NCI-H1417 (cell line): Measurements from ENCODE around the gene EIF2D.

ENCODE experiments used
- DNase-seq, 3 experiments: peaks; one replicate each; lab custom pipeline; 2025; lab: John Stamatoyannopoulos, UW

EIF2D gene

DNA sequence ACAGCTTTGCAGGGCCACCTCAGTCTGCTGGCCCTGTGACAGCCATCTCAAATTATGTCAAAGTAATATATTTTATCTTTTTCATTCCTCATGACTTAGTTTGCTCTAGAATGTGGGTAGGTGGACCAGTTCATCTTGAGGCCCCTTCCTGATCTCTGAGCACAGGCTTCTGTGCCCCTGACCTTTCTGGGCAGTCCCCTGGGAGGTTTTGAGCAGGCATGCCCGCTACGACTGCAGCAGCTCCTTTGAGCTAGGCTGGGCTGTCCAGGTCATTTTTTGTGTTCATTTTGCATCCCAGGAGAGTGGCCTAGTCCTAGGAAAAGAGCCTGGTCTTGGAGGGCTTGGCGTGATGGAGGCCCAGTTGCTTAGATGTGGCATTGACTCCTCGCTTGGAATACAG, 42.7 kb downstream of the EIF2D start:
- no peak for DNase-seq

DNA sequence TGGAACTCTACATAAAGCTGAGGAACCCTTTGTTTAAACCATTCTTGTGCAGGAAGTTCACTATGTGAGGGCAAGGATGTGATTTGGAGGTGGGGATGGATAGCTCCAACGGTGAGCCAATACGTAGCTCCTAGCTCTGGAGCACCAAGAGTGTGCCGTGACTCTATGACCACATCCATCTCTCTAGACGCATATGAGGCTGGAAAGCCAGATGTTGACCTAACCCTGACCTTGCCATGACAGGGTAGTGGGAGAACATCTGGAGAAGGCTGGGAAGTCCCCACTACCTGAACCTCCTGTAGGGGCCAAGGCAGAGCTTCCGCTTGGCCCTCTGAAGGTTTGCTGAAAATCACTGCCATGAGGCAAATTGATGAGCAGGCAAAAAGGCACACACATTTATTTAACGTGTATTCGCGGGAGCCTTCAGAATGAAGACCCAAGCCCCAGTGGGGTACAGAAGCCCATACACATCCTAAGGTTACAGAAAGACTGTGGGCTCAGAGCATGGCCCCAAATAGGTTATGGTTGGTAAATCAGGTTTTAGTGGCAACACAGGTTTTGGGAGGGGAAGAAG, 43.4 kb downstream of the EIF2D start:
- DNase-seq, result no peak

DNA sequence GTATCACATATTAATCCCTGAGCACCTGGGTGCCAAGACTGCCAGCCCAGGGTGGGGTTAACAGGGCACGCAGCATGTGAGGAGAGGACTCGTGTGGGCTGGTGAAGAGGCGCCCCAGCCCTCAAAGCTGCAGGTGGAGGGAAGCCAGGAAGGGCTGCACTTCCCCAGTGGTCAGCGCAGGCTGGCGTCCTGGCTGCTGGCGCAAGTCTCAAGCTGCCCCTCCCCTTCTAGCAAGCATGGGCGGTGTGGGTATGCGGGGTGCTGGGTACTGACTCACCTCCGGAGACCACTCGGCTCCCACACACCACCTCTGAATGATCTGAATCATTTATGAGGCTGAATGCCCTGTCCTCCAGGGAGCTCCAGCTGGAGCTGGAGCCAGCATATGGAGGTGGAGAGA, 44.0 kb downstream of the EIF2D start:
- DNase-seq, result no peak

DNA sequence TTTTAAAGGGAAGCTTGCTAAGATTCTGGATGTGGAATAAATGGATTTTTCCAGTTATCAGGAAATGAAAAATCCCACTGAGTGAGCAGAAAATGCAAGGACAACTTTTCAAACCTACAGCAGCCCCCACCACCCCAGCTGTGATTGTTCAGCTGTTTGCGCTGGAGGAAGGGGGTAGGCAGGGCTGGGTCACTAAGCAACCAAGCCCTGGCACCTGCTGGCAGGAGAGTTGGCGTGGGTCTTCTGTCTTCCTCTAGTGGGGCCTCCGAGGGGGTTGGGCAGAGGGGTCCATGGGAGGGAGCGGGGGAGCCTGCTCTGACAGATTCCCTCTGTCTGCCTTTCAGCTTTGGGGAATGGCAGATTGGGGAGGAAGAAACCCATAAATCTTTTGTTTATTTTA, 45.3 kb downstream of the EIF2D start:
- DNase-seq, result peak in 2 of 3 experiments; percentile 74 to 90

DNA sequence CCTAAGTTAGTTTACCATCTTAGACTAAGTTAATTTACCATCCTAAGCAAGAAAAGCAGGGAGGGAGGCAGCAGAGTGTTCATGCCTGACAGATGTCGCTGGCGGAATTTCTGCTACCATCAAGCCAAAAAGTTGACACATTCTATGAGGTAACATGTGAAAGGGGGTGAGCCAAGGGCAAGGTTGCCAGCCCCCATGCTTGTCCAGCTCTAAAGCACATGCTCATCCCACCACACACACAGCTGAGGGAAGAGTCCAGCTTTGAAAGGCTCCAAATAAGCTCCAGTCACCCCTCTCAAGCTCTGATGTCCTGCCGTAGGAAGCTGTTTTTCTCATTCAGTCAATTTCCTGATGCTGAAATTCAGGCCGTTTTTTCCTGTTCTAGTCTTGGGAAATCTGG, 46.3 kb downstream of the EIF2D start:
- no peak for DNase-seq

DNA sequence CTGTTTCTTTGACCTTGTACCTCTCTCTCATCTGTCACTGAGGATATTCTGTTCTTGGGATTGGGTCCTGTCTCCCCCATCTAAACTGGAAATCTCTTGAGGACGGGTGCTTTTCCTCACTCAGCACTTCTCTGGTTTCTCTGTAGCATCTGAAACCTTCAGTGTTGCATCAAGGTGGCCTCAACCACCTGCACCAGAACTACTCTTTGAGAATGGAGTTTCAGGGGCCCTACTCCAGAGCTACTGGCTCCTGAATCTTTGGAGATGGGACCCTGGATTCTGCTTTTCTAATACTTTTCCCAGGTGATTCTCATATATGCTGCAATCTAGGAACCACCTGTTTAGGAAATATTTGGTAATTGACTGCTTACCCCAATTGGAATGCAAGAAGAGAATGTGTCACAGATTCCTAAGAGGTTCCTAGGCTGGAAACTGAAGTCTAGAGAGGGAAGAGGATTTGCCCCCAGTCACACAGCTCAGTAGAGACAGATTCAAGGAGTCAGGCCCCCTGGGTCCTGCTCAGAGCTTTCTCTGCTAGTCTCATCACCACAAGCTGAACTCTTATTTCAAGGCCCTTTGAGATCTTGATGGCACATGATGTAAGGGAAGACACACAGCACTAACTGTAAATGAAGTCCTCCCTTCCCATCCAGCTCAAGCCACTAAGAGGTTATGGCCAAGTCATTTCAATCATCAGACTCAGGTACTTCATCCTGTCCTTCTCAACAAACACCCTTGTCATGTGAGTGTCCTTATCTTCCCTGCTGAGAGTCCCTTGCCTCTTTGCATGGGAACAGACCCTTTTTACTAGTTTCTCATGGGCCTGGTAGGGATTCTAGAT, 48.7 kb downstream of the EIF2D start:
- DNase-seq, result peak in 1 of 3 experiments; percentile 41

DNA sequence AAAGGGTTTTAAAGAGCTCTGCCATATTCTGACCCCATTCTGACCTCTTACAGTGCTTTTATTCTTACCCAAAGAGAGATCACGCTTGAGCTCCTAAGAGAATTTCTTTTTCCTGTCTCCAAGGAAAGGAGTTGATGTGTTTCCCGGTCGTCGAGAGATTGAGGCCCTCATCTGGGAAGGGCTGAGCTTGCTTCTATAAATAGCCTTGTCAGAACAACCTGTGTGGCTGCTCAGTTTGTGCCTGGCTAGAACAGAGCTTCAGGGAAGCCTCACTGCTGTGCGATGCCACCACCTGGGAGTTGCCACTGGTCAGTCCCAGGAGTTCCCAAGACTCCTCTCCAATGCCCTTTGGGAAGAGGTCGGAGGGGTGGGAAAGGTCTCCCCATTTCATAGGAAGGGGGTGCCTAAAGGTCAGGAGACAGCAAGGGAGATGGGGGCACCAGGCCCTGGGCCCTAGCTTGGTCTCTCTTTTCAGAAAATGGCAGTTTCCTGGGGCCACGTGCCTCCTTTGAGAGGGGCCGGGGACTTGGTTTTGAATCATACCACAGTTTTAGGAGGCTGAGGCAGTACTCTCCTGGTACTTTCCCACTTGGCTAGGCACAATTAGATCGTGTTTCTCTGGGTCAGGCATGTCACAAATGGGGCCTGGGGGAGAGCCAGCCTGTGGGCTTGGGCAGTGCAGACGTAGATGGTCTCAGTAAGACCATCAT, 52.1 kb downstream of the EIF2D start:
- peak in 2 of 3 experiments; percentile 60 to 87 for DNase-seq

DNA sequence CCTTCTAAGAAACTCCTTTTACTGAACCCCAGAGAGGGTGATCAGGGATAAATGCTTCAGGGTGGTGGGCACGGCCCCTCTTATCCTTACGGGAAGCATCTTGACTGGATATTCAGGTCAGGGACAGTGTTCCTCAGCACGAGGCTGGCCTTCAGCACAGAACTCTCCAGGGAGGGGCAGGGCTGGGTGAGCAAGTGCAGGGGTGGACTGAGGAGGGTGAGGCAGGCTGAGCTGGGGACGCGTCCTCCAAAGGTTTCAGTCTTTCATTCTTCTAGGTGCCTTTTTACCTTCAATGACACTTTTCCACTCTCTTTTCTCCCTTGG, 52.6 kb downstream of the EIF2D start:
- DNase-seq, result no peak

DNA sequence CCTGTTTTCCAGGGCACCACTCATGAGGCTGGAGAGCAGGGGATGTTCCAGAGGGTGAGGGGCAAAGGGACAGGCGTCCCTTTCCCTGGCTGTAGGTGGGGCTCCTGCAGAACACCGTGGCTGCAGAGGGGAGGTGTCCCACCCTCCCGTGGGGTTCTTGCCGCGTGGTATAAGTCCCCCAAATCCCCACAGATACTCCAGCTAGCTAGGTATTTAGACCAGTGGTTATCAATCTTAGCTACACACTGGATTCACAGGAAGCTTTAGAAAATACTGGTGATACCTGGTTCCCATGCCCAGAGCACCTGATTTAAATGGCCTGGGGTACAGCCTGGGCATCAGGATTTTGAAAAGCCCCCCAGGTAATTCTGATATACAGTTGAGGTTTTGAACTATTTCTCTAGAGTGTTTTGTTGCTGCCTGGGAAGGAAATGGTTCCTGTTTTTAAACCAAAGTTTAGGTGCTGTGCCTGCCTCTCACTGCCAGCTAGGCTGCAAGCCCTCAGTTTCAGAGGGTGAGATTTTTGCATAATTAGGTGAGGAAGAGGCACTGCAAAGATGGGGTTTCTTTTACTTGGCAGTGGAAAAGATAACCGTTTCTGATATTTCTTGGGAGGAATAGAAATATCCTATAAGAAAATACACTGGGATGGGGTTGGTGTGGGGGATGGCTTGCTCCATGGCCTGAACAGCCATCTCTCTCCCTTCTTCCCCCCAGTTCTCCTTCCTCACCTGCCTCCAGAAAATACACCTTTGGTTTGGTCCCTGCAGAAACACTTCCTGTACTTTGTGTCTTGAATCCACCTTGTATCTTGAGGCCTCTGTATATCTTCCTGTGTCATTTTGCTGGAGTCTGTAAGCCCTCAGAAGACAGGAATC, 53.2 kb downstream of the EIF2D start:
- peak in 1 of 3 experiments; percentile 56 for DNase-seq

DNA sequence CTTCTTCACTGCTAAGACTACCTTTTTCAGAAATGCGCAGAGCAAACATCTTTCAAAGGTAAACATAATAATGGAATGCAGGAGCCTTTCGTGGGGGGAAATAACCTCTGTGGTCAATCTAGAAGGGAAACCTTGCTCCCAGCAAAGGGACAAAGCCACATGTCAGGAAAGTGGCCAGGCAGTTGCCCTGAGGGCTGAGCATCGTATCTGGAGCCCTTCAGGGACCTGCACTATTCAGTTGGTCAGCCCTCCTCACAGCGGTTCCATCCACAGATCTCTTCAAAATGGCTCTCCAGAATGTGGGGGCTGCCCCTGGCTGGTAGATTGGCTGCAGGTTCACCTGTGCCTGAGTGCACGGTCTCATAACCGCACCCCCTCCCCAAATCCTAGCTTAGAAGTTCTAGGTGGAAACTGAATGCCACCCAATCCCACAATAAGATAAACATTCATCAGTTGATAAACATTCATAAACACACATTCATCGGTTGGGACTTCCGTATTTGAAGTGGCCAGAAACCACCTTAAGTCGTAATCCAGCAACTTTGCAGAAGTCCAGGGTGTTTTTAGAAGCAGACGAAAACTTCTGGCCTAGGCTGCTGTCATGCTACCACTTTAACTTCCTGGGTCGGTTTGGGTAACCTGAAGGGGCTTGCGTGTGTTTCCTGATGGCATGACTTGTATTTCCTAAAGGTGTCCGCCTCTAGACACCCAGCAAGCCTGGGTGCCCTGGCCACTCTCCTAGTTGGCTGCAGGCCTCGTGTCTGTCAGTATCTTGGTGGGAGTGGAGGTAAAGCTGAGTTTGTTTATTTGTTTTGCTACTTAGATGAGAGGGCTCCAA, 54.4 kb downstream of the EIF2D start:
- peak in 2 of 3 experiments; percentile 30 to 68 for DNase-seq

DNA sequence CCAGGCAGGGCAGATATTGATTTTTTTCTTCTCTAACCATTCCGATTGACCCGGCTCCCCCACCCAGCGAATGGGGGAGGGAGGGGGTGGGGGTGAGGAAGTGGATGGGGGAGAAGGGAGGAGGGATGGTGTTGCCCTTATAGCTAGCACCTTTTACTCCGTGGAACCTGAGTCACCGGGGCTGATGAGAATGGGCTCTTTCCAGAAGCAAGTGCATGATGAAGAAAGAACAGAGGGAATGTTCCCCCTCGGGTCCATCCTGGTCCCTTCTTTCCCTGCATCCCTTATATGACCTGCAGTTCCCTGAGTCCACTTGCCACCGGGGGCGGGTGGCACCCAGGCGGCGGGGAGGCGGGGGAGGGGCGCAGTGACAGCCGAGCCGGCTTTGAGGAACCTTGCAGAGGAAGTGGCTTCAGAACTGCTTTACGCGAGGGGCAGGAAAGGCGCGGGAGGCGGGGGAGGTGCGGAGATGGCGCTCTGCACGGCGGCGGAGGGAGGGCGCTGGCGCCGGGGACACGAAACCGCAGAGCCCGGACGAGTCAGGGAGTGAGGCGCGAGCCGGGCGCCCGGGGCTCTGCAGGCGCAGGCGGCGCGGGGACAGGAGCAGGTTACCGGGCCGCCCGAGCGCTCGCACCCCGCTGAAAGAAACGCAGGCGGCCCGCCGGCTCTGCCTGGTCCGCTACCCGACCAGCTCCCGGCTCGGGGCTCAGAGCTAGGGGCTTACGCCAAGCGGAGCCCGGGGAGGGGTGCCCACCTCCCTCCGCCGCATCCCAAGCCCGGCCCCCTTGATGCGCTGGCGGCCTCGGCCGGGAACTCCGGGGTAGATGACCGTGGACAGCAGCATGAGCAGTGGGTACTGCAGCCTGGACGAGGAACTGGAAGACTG, 55.3 kb downstream of the EIF2D start:
- peak; percentile 84 to 90 (median 89) for DNase-seq

DNA sequence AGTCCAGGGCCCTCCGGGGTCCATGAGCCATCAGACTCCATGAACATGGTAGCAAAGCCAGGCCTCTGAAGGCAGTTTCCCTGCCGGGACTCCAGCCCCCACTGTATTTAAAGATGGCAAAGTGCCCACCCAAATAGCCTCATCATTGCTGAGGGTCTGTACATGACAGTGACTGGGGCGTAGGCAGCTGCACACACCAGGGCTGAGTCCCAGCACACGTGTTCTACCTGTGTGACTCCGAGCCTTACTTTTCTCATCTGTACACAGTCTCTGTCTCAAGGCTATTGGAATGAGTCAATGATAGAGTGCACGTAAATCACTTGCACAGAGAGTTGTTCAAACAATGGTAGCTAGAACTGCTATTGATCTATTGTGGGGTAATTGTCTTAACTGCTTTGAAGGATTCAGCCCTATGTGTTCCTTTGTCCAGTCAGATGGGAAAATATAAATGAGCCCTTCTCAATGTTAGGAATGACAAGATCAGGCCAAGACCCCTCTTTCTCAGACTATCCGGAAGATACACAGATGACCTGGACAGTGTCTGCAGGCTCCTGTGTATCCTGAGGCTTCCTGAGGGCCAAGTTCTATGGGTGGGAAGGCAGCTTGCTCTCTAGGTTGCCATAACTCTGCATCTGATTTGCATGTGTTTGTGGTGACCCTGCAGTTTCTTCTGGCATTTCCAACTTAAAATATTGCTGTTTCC, 56.1 kb downstream of the EIF2D start:
- peak; percentile 39 to 80 (median 71) for DNase-seq

DNA sequence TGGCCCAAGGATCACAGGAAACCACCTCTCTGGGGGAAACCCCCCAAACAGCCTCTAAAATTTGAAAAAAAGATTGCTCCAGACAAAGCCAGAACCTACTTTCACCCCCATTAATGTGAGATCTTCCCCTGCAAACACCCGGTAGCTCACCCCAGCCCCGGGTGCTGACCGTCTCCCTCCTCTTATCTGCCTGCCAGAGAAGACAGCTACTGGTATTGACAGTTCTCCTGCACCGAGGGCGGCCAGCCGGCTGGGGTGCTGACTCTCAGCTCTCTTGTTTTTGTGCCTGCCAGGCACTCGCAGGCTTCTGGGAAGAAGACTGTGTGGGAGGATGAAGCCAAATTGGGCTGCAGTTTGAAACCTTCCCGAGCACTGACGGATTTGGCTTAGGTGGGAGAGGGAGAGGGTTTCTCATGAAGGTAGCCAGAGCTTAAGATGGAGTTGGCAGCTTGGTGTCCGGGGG, 56.8 kb downstream of the EIF2D start:
- peak in 1 of 3 experiments; percentile 29 for DNase-seq

DNA sequence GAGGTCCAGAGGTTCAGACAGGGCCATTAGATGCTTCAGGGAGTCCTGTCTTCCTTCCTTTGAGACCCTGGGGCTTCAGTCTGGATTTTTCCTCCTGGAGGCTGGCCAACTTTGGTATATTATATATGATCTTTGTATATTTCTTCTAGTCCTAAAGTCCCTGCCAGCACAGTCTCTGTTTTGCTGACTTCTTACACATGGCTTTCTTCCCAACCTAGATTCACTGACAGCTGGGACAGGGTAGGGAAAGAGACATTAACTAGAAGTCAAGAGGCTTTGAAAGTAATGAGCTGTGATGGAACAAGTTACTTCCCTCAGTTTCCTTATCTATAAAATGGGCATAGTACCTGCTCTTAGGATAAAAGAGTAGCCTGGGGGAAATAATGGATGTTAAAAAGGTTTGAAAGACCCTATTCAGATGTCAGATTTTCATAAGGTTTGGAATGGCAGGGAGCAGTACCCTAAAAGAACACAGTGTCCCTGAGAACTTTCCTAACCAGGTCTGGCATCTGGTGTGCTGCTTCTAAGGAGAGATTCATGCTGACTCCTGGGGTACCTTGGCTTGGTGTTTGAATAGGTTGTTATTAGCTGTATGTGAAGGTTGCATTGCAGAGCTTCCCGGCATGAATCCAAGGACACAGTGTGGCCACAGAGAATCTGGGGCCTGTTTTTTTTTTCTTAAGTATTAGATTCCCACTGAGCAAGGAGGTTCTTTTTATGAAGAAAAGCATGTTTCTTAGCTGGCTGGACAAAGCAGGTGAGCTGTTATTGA, 57.4 kb downstream of the EIF2D start:
- peak in 1 of 3 experiments; percentile 29 for DNase-seq

DNA sequence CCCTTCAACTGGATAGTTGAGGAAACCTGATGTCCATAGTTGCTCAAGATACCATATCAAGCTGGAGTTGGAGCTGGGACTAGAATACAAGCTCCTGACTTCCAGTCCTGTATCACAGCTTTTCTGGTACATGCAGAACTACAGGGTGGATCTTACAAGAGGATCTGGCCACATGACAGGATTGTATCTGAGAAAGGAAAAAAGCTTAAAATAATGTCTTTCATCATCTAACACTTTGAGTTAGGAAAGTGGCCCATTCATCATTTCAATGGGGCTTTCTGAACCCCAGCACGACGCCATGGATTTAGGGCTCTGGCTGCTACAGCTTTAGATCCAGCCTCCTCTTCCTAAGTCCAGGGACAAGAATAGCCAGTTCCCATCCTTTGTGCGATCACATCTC, 58.1 kb downstream of the EIF2D start:
- DNase-seq, result no peak

DNA sequence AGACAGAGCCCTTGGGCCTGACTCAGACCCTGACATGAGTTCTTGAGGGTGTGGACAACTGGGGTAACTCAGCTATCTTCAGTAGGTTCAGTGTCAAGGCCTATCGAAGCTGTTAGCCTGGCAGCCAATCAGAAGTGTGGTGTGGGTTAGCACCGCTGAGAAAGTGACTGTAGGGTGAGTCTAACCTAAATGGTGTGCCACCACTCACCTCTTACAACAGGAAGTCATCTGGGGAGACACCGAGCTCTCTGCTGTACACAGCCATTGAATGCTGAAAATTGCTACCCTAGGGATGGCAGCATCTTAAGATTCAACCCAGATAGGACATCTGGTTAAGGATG, 60.3 kb downstream of the EIF2D start:
- peak in 1 of 3 experiments; percentile 65 for DNase-seq

DNA sequence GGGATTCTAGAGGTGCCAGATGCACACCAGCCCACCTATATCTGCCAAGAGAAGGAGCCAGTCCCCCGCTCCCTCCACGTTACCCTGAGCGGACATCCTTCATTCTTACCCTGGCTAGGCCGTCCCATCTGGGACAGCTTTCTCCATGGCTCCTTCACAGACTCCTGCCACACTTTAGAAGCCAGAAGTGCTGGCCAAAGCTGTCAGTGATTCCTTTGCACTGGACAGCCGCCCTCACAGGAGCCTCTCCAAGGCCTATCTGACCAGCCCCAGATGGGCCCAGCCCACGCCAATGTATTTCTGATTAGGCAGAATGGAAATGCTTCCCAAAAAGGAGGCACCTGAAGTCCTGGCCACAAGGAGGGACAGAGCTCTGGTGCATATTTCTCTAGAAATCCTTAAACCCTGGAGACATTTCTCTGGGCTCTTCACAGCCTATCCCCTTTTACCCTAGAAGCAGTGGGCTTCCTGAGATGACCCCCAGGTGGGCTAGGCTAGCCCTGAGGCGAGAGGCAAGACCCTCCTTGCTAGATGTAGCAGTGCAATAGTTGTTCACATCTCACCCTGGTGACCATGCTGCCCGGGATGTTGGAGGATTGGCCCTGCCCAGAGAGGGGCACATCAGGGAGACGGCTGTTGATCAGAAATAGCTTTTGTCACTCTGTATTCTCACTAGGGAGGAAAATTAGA, 60.8 kb downstream of the EIF2D start:
- no peak for DNase-seq

DNA sequence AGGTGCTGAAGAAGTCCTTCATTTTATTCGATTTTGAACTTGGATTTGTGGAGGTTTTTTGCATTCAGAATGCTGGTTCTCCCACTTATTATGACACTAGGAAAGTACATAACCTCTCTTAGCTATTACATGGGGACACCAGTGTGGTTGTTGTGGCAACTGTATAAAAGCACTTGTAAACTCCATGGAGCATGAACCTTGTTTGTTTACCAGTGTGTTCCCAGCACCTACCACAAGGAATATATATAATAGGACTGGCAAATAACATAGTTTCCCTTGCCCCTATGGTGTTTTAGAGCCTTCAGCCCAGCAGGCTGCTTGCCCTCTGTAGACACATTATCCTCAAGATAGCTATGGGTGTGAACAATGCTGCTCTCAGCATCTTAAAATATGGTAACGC, 61.8 kb downstream of the EIF2D start:
- DNase-seq, result peak; percentile 75 to 97 (median 93)
